ENCODE results near the gene PCSK5. TPM values are rescaled to one million over a fixed set of nuclear protein-coding genes. Genes with fewer than 3 reads are reported as not detected.

PCSK5 gene
- total and polyA plus RNA-seq, 4 donors: 0.58 to 3.6 (median 0.82) TPM

DNA sequence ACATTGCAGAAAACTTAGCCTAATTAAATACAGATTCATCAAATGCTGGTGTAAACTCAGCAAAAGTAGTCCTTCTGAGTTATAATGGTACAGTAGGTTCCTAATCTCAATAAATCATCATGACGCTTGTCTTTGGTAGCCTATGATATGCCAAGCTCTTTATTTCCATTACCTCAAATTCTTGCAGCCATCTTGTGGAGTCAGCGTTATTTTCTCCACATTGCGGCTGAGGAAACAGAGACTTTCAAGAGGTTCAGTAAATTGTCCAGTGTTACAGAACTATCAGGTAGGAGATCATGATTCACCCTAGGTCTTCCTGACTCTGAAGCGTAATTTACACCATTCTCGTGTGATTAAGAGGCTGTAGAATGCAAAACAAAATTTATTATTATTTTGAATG, 237.2 kb downstream of the PCSK5 start:
- WGBS: 94% methylated on average over 5 of the region's 5 CpGs
- Histone ChIP-seq H3K9ac (ENCODE audit: low read depth in 1 of 2, low read length in 2 of 2) (no peak overlapping the region), H3K36me3 (ENCODE audit: control insufficient read depth in 4 of 4, insufficient read depth in 3 of 4, low read depth in 1 of 4, low read length in 3 of 4) (no peaks in the 10 kb centered on the region), H3K27me3 (ENCODE audit: control insufficient read depth in 4 of 4, insufficient read depth in 4 of 4, low read length in 3 of 4) (no peaks in the 10 kb centered on the region), H3K27ac (ENCODE audit: low read depth in 1 of 2, low read length in 2 of 2) (no peak overlapping the region), H3K4me3 (ENCODE audit: low read depth in 1 of 3, low read length in 3 of 3) (no peak overlapping the region), H3K4me1 (ENCODE audit: control insufficient read depth in 4 of 4, insufficient read depth in 4 of 4, low read length in 3 of 4) (peaks cover 0 to 1% (median 0%) of the 10 kb centered on the region in 4 donors), H3K9me3 (ENCODE audit: control insufficient read depth in 4 of 4, low read length in 3 of 4) (no peaks in the 10 kb centered on the region)
- no peak for DNase-seq (ENCODE audit: low spot score)
- TF ChIP-seq FOXA2 (IDR thresholded peaks at IDR 0.05): no peak
- no peak for TF ChIP-seq HNF4G (IDR thresholded peaks at IDR 0.05)
- TF ChIP-seq TAF1 (conservative IDR thresholded peaks at IDR 0.05): no peak
- TF ChIP-seq, protein P1, sequence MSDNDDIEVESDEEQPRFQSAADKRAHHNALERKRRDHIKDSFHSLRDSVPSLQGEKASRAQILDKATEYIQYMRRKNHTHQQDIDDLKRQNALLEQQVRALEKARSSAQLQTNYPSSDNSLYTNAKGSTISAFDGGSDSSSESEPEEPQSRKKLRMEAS (IDR thresholded peaks at IDR 0.05): no peak
- no peak for TF ChIP-seq GABPA (IDR thresholded peaks at IDR 0.05 in 1 of 2, conservative IDR thresholded peaks at IDR 0.05 in 1 of 2)
- TF ChIP-seq, protein P2, sequence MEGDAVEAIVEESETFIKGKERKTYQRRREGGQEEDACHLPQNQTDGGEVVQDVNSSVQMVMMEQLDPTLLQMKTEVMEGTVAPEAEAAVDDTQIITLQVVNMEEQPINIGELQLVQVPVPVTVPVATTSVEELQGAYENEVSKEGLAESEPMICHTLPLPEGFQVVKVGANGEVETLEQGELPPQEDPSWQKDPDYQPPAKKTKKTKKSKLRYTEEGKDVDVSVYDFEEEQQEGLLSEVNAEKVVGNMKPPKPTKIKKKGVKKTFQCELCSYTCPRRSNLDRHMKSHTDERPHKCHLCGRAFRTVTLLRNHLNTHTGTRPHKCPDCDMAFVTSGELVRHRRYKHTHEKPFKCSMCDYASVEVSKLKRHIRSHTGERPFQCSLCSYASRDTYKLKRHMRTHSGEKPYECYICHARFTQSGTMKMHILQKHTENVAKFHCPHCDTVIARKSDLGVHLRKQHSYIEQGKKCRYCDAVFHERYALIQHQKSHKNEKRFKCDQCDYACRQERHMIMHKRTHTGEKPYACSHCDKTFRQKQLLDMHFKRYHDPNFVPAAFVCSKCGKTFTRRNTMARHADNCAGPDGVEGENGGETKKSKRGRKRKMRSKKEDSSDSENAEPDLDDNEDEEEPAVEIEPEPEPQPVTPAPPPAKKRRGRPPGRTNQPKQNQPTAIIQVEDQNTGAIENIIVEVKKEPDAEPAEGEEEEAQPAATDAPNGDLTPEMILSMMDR (IDR thresholded peaks at IDR 0.05; ENCODE audit: low read depth, low read length, missing input control): no peak
- TF ChIP-seq, protein P3, sequence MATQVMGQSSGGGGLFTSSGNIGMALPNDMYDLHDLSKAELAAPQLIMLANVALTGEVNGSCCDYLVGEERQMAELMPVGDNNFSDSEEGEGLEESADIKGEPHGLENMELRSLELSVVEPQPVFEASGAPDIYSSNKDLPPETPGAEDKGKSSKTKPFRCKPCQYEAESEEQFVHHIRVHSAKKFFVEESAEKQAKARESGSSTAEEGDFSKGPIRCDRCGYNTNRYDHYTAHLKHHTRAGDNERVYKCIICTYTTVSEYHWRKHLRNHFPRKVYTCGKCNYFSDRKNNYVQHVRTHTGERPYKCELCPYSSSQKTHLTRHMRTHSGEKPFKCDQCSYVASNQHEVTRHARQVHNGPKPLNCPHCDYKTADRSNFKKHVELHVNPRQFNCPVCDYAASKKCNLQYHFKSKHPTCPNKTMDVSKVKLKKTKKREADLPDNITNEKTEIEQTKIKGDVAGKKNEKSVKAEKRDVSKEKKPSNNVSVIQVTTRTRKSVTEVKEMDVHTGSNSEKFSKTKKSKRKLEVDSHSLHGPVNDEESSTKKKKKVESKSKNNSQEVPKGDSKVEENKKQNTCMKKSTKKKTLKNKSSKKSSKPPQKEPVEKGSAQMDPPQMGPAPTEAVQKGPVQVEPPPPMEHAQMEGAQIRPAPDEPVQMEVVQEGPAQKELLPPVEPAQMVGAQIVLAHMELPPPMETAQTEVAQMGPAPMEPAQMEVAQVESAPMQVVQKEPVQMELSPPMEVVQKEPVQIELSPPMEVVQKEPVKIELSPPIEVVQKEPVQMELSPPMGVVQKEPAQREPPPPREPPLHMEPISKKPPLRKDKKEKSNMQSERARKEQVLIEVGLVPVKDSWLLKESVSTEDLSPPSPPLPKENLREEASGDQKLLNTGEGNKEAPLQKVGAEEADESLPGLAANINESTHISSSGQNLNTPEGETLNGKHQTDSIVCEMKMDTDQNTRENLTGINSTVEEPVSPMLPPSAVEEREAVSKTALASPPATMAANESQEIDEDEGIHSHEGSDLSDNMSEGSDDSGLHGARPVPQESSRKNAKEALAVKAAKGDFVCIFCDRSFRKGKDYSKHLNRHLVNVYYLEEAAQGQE (IDR thresholded peaks at IDR 0.05): no peak
- TF ChIP-seq SP1 (IDR thresholded peaks at IDR 0.05): no peak
- no peak for TF ChIP-seq EGR1 (IDR thresholded peaks at IDR 0.05; ENCODE audit: low read depth in 2 of 2)
- no peak for TF ChIP-seq RAD21 (IDR thresholded peaks at IDR 0.05)
- no peak for TF ChIP-seq RXRA (IDR thresholded peaks at IDR 0.05)
- TF ChIP-seq JUND (IDR thresholded peaks at IDR 0.05): no peak
- TF ChIP-seq YY1 (IDR thresholded peaks at IDR 0.05): no peak
- no peak for TF ChIP-seq FOXA1 (IDR thresholded peaks at IDR 0.05)
- TF ChIP-seq, protein P4, sequence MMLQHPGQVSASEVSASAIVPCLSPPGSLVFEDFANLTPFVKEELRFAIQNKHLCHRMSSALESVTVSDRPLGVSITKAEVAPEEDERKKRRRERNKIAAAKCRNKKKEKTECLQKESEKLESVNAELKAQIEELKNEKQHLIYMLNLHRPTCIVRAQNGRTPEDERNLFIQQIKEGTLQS (IDR thresholded peaks at IDR 0.05): no peak
- no peak for TF ChIP-seq HNF4A (conservative IDR thresholded peaks at IDR 0.05)
- TF ChIP-seq, protein P5, sequence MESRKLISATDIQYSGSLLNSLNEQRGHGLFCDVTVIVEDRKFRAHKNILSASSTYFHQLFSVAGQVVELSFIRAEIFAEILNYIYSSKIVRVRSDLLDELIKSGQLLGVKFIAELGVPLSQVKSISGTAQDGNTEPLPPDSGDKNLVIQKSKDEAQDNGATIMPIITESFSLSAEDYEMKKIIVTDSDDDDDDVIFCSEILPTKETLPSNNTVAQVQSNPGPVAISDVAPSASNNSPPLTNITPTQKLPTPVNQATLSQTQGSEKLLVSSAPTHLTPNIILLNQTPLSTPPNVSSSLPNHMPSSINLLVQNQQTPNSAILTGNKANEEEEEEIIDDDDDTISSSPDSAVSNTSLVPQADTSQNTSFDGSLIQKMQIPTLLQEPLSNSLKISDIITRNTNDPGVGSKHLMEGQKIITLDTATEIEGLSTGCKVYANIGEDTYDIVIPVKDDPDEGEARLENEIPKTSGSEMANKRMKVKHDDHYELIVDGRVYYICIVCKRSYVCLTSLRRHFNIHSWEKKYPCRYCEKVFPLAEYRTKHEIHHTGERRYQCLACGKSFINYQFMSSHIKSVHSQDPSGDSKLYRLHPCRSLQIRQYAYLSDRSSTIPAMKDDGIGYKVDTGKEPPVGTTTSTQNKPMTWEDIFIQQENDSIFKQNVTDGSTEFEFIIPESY (IDR thresholded peaks at IDR 0.05): no peak
- TF ChIP-seq NR2F2 (IDR thresholded peaks at IDR 0.05): no peak
